Gastrocnemius medialis (tissue), 4 donors: ENCODE measurements around the gene CFAP210. TPM values are rescaled to one million over a fixed set of nuclear protein-coding genes. Genes with fewer than 3 reads are reported as not detected.
"Not testable (repeated sequence)": the region's sequence is repeated elsewhere in the genome, so short reads cannot be mapped to it uniquely, and the experiment has no call there.

Source experiments
- ATAC-seq, 2 donors: fragments of 150-250 bp; one replicate each; pipeline ENCODE4 v1.9.1; 2016
- DNase-seq, 2 donors: peaks; one replicate each; pipeline ENCODE4 v3.0.0-alpha.2; 2019
- H3K27ac ChIP-seq, 4 donors: fragments of 200-600 bp; sonication (generic); 1 replicate in 1 of 4; 2 replicates in 3 of 4; pipeline ENCODE4 v1.5.1; 2016 to 2018; ENCODE audit warnings: mild to moderate bottlenecking in 2 of 4, moderate library complexity in 1 of 4
- H3K27me3 ChIP-seq, 3 donors: fragments of 200-600 bp; sonication (generic) in 2 of 3; 1 replicate in 1 of 3; 2 replicates in 2 of 3; pipeline versions ENCODE4 v1.5.1 to v1.6.0; 2016 to 2019; ENCODE audit warnings: mild to moderate bottlenecking in 1 of 3, moderate library complexity in 1 of 3
- H3K36me3 ChIP-seq, 2 donors: fragments of 200-600 bp; sonication (generic) in 1 of 2; one replicate each; pipeline ENCODE4 v1.5.1; 2017 to 2018
- H3K4me1 ChIP-seq, 2 donors: fragments of 200-600 bp; sonication (generic) in 1 of 2; one replicate each; pipeline ENCODE4 v1.5.1; 2016 to 2017; ENCODE audit warnings: mild to moderate bottlenecking in 2 of 2
- H3K4me3 ChIP-seq, 4 donors: fragments of 200-600 bp; sonication (generic) in 3 of 4; 1 replicate in 1 of 4; 2 replicates in 3 of 4; pipeline ENCODE4 v1.5.1; 2016 to 2019; ENCODE audit warnings: mild to moderate bottlenecking in 2 of 4
- H3K9me3 ChIP-seq, 3 donors: fragments of 200-600 bp; sonication (generic) in 2 of 3; 1 replicate in 1 of 3; 2 replicates in 2 of 3; pipeline ENCODE4 v1.5.1; 2016 to 2019
- CTCF ChIP-seq, 5 experiments: fragments of 450-650 bp in 3 of 5; fragments of 200-600 bp in 2 of 5; sonication (generic) in 2 of 5; IDR thresholded peaks in 4 of 5; conservative IDR thresholded peaks in 1 of 5; 1 replicate in 4 of 5; 2 replicates in 1 of 5; pipeline ENCODE4 v1.5.1; 2016 to 2019; ENCODE audit warnings: antibody characterized with exemption in 5 of 5, mild to moderate bottlenecking in 3 of 5, moderate library complexity in 3 of 5
- POLR2A ChIP-seq, 2 donors: fragments of 450-650 bp; IDR thresholded peaks; one replicate each; pipeline ENCODE4 v1.6.1; 2017; ENCODE audit warnings: antibody characterized with exemption in 2 of 2, mild to moderate bottlenecking in 2 of 2, moderate library complexity in 2 of 2
- in situ Hi-C, 4 donors: fragments of 200-750 bp; cut with MboI; loops; one replicate each; pipeline versions ENCODE4 v1.15.0 to v1.8.0; 2017; ENCODE audit warnings: low sequenced_read_pairs in 4 of 4
- intact Hi-C: fragments of 100-400 bp; cut with DNase I; formaldehyde crosslinking; loops from one replicate; pipeline ENCODE4 v1.15.1; 2023; ENCODE audit warnings: low total_unique reads
- total RNA-seq, 4 donors: library from RNA; depleted of rRNA; stranded (reverse); fragments of >200 nt; gene quantifications; one replicate each; pipeline versions ENCODE4 v1.1.0 to v1.2.3, GENCODE V29; 2016

The CFAP210 gene
- total RNA-seq, 4 donors from 2014 or later: not detected

- H3K36me3 ChIP-seq: no peaks in the 10 kb centered on the region
- ATAC-seq (no peak), DNase-seq (no peak)
- H3K4me1 ChIP-seq: peaks cover 4 to 13% of the 10 kb centered on the region in 2 donors
- no peak overlapping the region for H3K27ac ChIP-seq
- TF ChIP-seq POLR2A (IDR thresholded peaks at IDR 0.05) (no peak), CTCF (IDR thresholded peaks at IDR 0.05 in 4 of 5, conservative IDR thresholded peaks at IDR 0.05 in 1 of 5) (no peak)
- intact Hi-C loops: no loop called here
- no peaks in the 10 kb centered on the region for H3K27me3 ChIP-seq
- in situ Hi-C loops: no loop called here
- H3K9me3 ChIP-seq: no peaks in the 10 kb centered on the region
- H3K4me3 ChIP-seq: no peak overlapping the region
Observed at GRCh38 chr2:169709331-169709730, 15.1 kb upstream of the CFAP210 start.

- no peak for ATAC-seq
- no peak for DNase-seq
- Histone ChIP-seq H3K4me3 (no peak overlapping the region), H3K36me3 (no peaks in the 10 kb centered on the region), H3K9me3 (no peaks in the 10 kb centered on the region), H3K4me1 (peaks cover 9 to 22% of the 10 kb centered on the region in 2 donors), H3K27me3 (no peaks in the 10 kb centered on the region), H3K27ac (no peak overlapping the region)
- intact Hi-C loops (no loop called here), in situ Hi-C loops (no loop called here)
- TF ChIP-seq POLR2A (IDR thresholded peaks at IDR 0.05) (no peak), CTCF (IDR thresholded peaks at IDR 0.05 in 4 of 5, conservative IDR thresholded peaks at IDR 0.05 in 1 of 5) (no peak)
Observed at GRCh38 chr2:169707626-169708025, 13.4 kb upstream of the CFAP210 start.

GRCh38 chr2:169705927-169706326 is 11.7 kb upstream of the CFAP210 start:
- intact Hi-C loops (no loop called here), in situ Hi-C loops (no loop called here)
- Histone ChIP-seq H3K27ac (no peak overlapping the region), H3K4me3 (no peak overlapping the region), H3K36me3 (no peaks in the 10 kb centered on the region), H3K27me3 (no peaks in the 10 kb centered on the region), H3K4me1 (peaks cover 9 to 22% of the 10 kb centered on the region in 2 donors), H3K9me3 (no peaks in the 10 kb centered on the region)
- DNase-seq (no peak), ATAC-seq (no peak)
- TF ChIP-seq POLR2A (IDR thresholded peaks at IDR 0.05) (no peak), CTCF (IDR thresholded peaks at IDR 0.05 in 4 of 5, conservative IDR thresholded peaks at IDR 0.05 in 1 of 5) (no peak)

GRCh38 chr2:169704160-169704708 is 10.0 kb upstream of the CFAP210 start:
- Histone ChIP-seq H3K27ac (peak overlapping the region; percentile 2 to 65 (median 50)), H3K4me1 (peaks cover 9 to 19% of the 10 kb centered on the region in 2 donors), H3K9me3 (no peaks in the 10 kb centered on the region), H3K4me3 (no peak overlapping the region), H3K27me3 (no peaks in the 10 kb centered on the region), H3K36me3 (no peaks in the 10 kb centered on the region)
- in situ Hi-C loops: no loop called here
- intact Hi-C loops: no loop called here
- DNase-seq (peak; percentile 19 to 48), ATAC-seq (peak; percentile 87 to 95)
- no peak for TF ChIP-seq CTCF (IDR thresholded peaks at IDR 0.05 in 4 of 5, conservative IDR thresholded peaks at IDR 0.05 in 1 of 5)
- no peak for TF ChIP-seq POLR2A (IDR thresholded peaks at IDR 0.05)

- ATAC-seq (no peak), DNase-seq (no peak)
- intact Hi-C loops: no loop called here
- TF ChIP-seq CTCF (IDR thresholded peaks at IDR 0.05 in 4 of 5, conservative IDR thresholded peaks at IDR 0.05 in 1 of 5): no peak
- no peak for TF ChIP-seq POLR2A (IDR thresholded peaks at IDR 0.05)
- Histone ChIP-seq H3K27ac (no peak overlapping the region), H3K27me3 (no peaks in the 10 kb centered on the region), H3K36me3 (no peaks in the 10 kb centered on the region), H3K4me1 (peaks cover 9 to 22% of the 10 kb centered on the region in 2 donors), H3K4me3 (no peak overlapping the region), H3K9me3 (no peaks in the 10 kb centered on the region)
- in situ Hi-C loops: no loop called here
Observed at GRCh38 chr2:169702996-169703395, 8.8 kb upstream of the CFAP210 start.

GRCh38 chr2:169699173-169699572 is 5.0 kb upstream of the CFAP210 start:
- H3K9me3 ChIP-seq, H3K27me3 ChIP-seq, in situ Hi-C loops, H3K4me3 ChIP-seq, DNase-seq, H3K36me3 ChIP-seq, ATAC-seq, H3K27ac ChIP-seq, intact Hi-C loops: not testable (repeated sequence)
- peaks cover 7 to 20% of the 10 kb centered on the region in 2 donors for H3K4me1 ChIP-seq
